ENCODE results near the gene CHST11. TPM values are rescaled to one million over a fixed set of nuclear protein-coding genes. Genes with fewer than 3 reads are reported as not detected.

Gene CHST11
- total and polyA plus RNA-seq, 9 of the 15 experiments (the other 6 are each of a cell fraction or from before 2014, with no cell fraction given) = 2.3 to 38.7 (median 15.0) TPM

GRCh38 chr12:104488374-104488773, 31.6 kb downstream of the CHST11 start (continued):
- no peak for TF ChIP-seq HDAC8 (tag; IDR thresholded peaks at IDR 0.05)
- peak; percentile 57 for TF ChIP-seq NCOA4 (IDR thresholded peaks at IDR 0.05; ENCODE audit: partially characterized antibody)
- peak; percentile 92 for TF ChIP-seq PHF20 (IDR thresholded peaks at IDR 0.05; ENCODE audit: partially characterized antibody)
- TF ChIP-seq ZNF316 (IDR thresholded peaks at IDR 0.05) = no peak
- no peak for TF ChIP-seq RFX7 (CRISPR knock-in tag; IDR thresholded peaks at IDR 0.05)
- peak; percentile 17; the same call in 1 of the 2 replicates for TF ChIP-seq TSC22D4 (tag; IDR thresholded peaks at IDR 0.05)
- no peak for TF ChIP-seq ZNF408 (CRISPR knock-in tag; IDR thresholded peaks at IDR 0.05; ENCODE audit: low read depth)
- TF ChIP-seq ETV6 (IDR thresholded peaks at IDR 0.05; ENCODE audit: borderline replicate concordance in 1 of 2, low read depth in 2 of 2, low read length in 1 of 2) = no peak
- no peak for TF ChIP-seq ETV6 (CRISPR knock-in tag; IDR thresholded peaks at IDR 0.05; ENCODE audit: borderline replicate concordance)
- TF ChIP-seq PCBP1 (IDR thresholded peaks at IDR 0.05; ENCODE audit: low read depth, low read length, poor library complexity, severe bottlenecking) = no peak
- peak; percentile 72 to 78 for TF ChIP-seq MLLT1 (IDR thresholded peaks at IDR 0.05)
- TF ChIP-seq NFATC3 (IDR thresholded peaks at IDR 0.05) = no peak
- TF ChIP-seq KAT7 (CRISPR knock-in tag; IDR thresholded peaks at IDR 0.05; ENCODE audit: borderline replicate concordance) = no peak
- 0 out of 2 replicates have a peak, but pooled peaks have one; percentile 32 for TF ChIP-seq MEF2D (tag; conservative IDR thresholded peaks at IDR 0.05; ENCODE audit: low read depth)
- TF ChIP-seq MIER1 (IDR thresholded peaks at IDR 0.05; ENCODE audit: low read depth) = no peak
- peak; percentile 42; the same call in 1 of the 2 replicates for TF ChIP-seq ZBTB26 (CRISPR knock-in tag; IDR thresholded peaks at IDR 0.05)
- no peak for TF ChIP-seq ZBTB8A (IDR thresholded peaks at IDR 0.05; ENCODE audit: partially characterized antibody)
- TF ChIP-seq ZNF512 (tag; IDR thresholded peaks at IDR 0.05) = no peak
- no peak for TF ChIP-seq ZNF696 (CRISPR knock-in tag; conservative IDR thresholded peaks at IDR 0.05)
